H1 (cell line): Measurements from ENCODE around the gene MRM2. TPM values are rescaled to one million over a fixed set of nuclear protein-coding genes. Genes with fewer than 3 reads are reported as not detected.

Experiments
- CTCF ChIA-PET: fragments of 300-600 bp; sonication (Branson Sonifier 250); formaldehyde crosslinking; loops from one replicate; lab custom pipeline; 2021; ENCODE audit not compliant: partially characterized antibody; lab: Charles Lee
- POLR2A ChIA-PET: fragments of 300-600 bp; sonication (Branson Sonifier 250); formaldehyde crosslinking; loops from one replicate; lab custom pipeline; 2021; ENCODE audit warnings: inconsistent platforms; ENCODE audit not compliant: partially characterized antibody; lab: Charles Lee
- DNase-seq, 2 experiments: peaks; one replicate each; pipeline versions ENCODE4 v3.0.0 to v3.0.0-alpha.2; 2010 to 2022; ENCODE audit warnings: low spot score in 2 of 2, low read depth in 1 of 2, mixed read lengths in 1 of 2
- FAIRE-seq: peaks from 2 replicates; lab custom pipeline; 2011; peaks lifted over from hg19 to GRCh38; lab: Jason Lieb, UNC
- H2AFZ ChIP-seq: 2 replicates; pipeline ENCODE4 v1.8.1; 2012; ENCODE audit warnings: low read length, inconsistent platforms
- H2AK5ac ChIP-seq: 2 replicates; pipeline ENCODE4 v1.6.1; 2013; ENCODE audit warnings: low read depth, low read length
- H2BK120ac ChIP-seq: replicated peaks from 2 replicates; pipeline ENCODE3; 2013; ENCODE audit warnings: low read depth, low read length, inconsistent platforms
- H2BK12ac ChIP-seq: 2 replicates; pipeline ENCODE4 v1.6.1; 2013; ENCODE audit warnings: low read depth, low read length
- H2BK15ac ChIP-seq: 2 replicates; pipeline ENCODE4 v1.6.1; 2013; ENCODE audit warnings: low read length
- H2BK20ac ChIP-seq: 2 replicates; pipeline ENCODE4 v1.6.1; 2013; ENCODE audit warnings: low read length
- H2BK5ac ChIP-seq: 2 replicates; pipeline ENCODE4 v1.6.1; 2013; ENCODE audit warnings: low read depth, low read length
- H3K14ac ChIP-seq: 2 replicates; pipeline ENCODE4 v1.6.1; 2013; ENCODE audit warnings: inconsistent platforms; ENCODE audit not compliant: insufficient read length
- H3K18ac ChIP-seq: 2 replicates; pipeline ENCODE4 v1.6.1; 2013; ENCODE audit warnings: low read length; ENCODE audit errors: extremely low read depth
- H3K23ac ChIP-seq: 2 replicates; pipeline ENCODE4 v1.6.1; 2013; ENCODE audit warnings: inconsistent platforms; ENCODE audit not compliant: insufficient read length
- H3K23me2 ChIP-seq: 2 replicates; pipeline ENCODE4 v1.6.1; 2013; ENCODE audit warnings: low read depth, low read length
- H3K27ac ChIP-seq: 2 replicates; pipeline ENCODE4 v1.6.1; 2011; ENCODE audit warnings: low read depth, low read length, inconsistent platforms
- H3K27me3 ChIP-seq, 4 experiments: replicated peaks in 1 of 4; 1 replicate in 1 of 4; 2 replicates in 3 of 4; pipeline versions ENCODE4 v1.6.1 to v1.8.1; 2011 to 2013; ENCODE audit warnings: low read length in 3 of 4, mild to moderate bottlenecking in 3 of 4, inconsistent platforms in 2 of 4, mixed read lengths in 2 of 4, moderate library complexity in 1 of 4; ENCODE audit not compliant: control insufficient read depth in 3 of 4, insufficient read depth in 3 of 4; ENCODE audit errors: extremely low read depth in 1 of 4
- H3K36me3 ChIP-seq, 4 experiments: 2 replicates each; pipeline versions ENCODE4 v1.6.1 to v1.8.1; 2011 to 2013; ENCODE audit warnings: mild to moderate bottlenecking in 4 of 4, low read length in 3 of 4, moderate library complexity in 2 of 4, control low read depth in 1 of 4, inconsistent platforms in 1 of 4; ENCODE audit not compliant: insufficient read depth in 4 of 4, control insufficient read depth in 2 of 4
- H3K4ac ChIP-seq: replicated peaks from 2 replicates; pipeline ENCODE3; 2013; ENCODE audit warnings: low read length, low read depth, mixed read lengths, inconsistent platforms; ENCODE audit not compliant: insufficient read length
- H3K4me1 ChIP-seq, 4 experiments: replicated peaks in 1 of 4; 1 replicate in 1 of 4; 2 replicates in 3 of 4; pipeline versions ENCODE4 v1.6.1 to v1.8.1; 2011 to 2013; ENCODE audit warnings: low read length in 3 of 4, inconsistent platforms in 2 of 4, mixed read lengths in 1 of 4; ENCODE audit not compliant: insufficient read depth in 4 of 4, control insufficient read depth in 3 of 4
- H3K4me2 ChIP-seq, 2 experiments: 2 replicates each; pipeline versions ENCODE4 v1.6.1 to v1.8.1; 2011 to 2013; ENCODE audit warnings: low read depth in 2 of 2, low read length in 2 of 2, control low read depth in 1 of 2, inconsistent platforms in 1 of 2, mild to moderate bottlenecking in 1 of 2; ENCODE audit not compliant: insufficient read depth in 1 of 2
- H3K4me3 ChIP-seq, 4 experiments: fragments of 200-600, 300-600 bp in 1 of 4; sonication (generic), shearing (Covaris generic), sonication (Bioruptor Twin) in 1 of 4; 2 replicates each; pipeline versions ENCODE4 v1.5.1 to v1.8.1; 2011 to 2016; ENCODE audit warnings: low read length in 4 of 4, low read depth in 3 of 4, control low read depth in 2 of 4, inconsistent platforms in 2 of 4, mild to moderate bottlenecking in 2 of 4, mixed read lengths in 1 of 4, moderate library complexity in 1 of 4; ENCODE audit not compliant: insufficient read depth in 2 of 4; ENCODE audit errors: extremely low read depth in 1 of 4
- H3K56ac ChIP-seq: replicated peaks from 2 replicates; pipeline ENCODE3; 2013; ENCODE audit warnings: low read depth, mild to moderate bottlenecking, mixed read lengths, low read length, inconsistent platforms; ENCODE audit not compliant: insufficient read length
- H3K79me1 ChIP-seq: 2 replicates; pipeline ENCODE4 v1.6.1; 2013; ENCODE audit warnings: low read depth, low read length, control low read depth
- H3K79me2 ChIP-seq, 2 experiments: 2 replicates each; pipeline versions ENCODE4 v1.6.1 to v1.8.1; 2012 to 2013; ENCODE audit warnings: low read length in 2 of 2, mild to moderate bottlenecking in 2 of 2, inconsistent platforms in 1 of 2; ENCODE audit not compliant: insufficient read depth in 2 of 2, control insufficient read depth in 1 of 2
- H3K9ac ChIP-seq, 4 experiments: replicated peaks in 1 of 4; 1 replicate in 1 of 4; 2 replicates in 3 of 4; pipeline versions ENCODE4 v1.6.1 to v1.8.1; 2011 to 2013; ENCODE audit warnings: low read depth in 3 of 4, low read length in 3 of 4, control low read depth in 2 of 4, mild to moderate bottlenecking in 2 of 4, moderate library complexity in 2 of 4, inconsistent platforms in 1 of 4; ENCODE audit errors: extremely low read depth in 1 of 4
- H3K9me3 ChIP-seq, 2 experiments: 2 replicates each; pipeline versions ENCODE4 v1.6.1 to v1.8.1; 2012 to 2013; ENCODE audit warnings: mild to moderate bottlenecking in 2 of 2, moderate library complexity in 2 of 2, control low read depth in 1 of 2, inconsistent platforms in 1 of 2, low read depth in 1 of 2, low read length in 1 of 2, mixed read lengths in 1 of 2; ENCODE audit not compliant: insufficient read depth in 2 of 2
- H4K20me1 ChIP-seq, 2 experiments: replicated peaks in 1 of 2; 2 replicates each; pipeline versions ENCODE3 to v1.8.1; 2011 to 2013; ENCODE audit warnings: inconsistent platforms in 2 of 2, low read length in 2 of 2, mild to moderate bottlenecking in 1 of 2; ENCODE audit not compliant: insufficient read depth in 2 of 2, control insufficient read depth in 1 of 2
- H4K5ac ChIP-seq: 2 replicates; pipeline ENCODE4 v1.6.1; 2013; ENCODE audit warnings: low read length, low read depth, mixed read lengths, inconsistent platforms; ENCODE audit not compliant: insufficient read length
- H4K8ac ChIP-seq: 2 replicates; pipeline ENCODE4 v1.8.0; 2013; ENCODE audit warnings: mild to moderate bottlenecking, moderate library complexity, low read length, inconsistent platforms; ENCODE audit not compliant: insufficient read depth; ENCODE audit errors: extremely low read depth
- H4K91ac ChIP-seq: replicated peaks from 2 replicates; pipeline ENCODE3; 2013; ENCODE audit warnings: low read length, mixed read lengths, inconsistent platforms; ENCODE audit not compliant: insufficient read length
- BCL11A ChIP-seq, 2 experiments: IDR thresholded peaks; one replicate each; pipeline ENCODE4 v1.6.1; 2011; ENCODE audit warnings: low read depth in 2 of 2, low read length in 2 of 2, mild to moderate bottlenecking in 2 of 2
- BRCA1 ChIP-seq: IDR thresholded peaks from 2 replicates; pipeline ENCODE4 v1.6.1; 2012; ENCODE audit warnings: low read depth, low read length, improper control_type of control experiment
- CHD2 ChIP-seq: IDR thresholded peaks from 2 replicates; pipeline ENCODE4 v1.6.1; 2012; ENCODE audit warnings: low read length, improper control_type of control experiment
- HDAC6 ChIP-seq: IDR thresholded peaks from one replicate; pipeline ENCODE4 v1.7.1; 2012; ENCODE audit warnings: low read depth, mild to moderate bottlenecking, inconsistent platforms, low read length, moderate library complexity
- PHF8 ChIP-seq: fragments of 200-600 bp; sonication (generic); conservative IDR thresholded peaks from 2 replicates; pipeline ENCODE4 v1.7.1; 2012; ENCODE audit warnings: low read depth, mild to moderate bottlenecking, inconsistent platforms, low read length, moderate library complexity
- RBBP5 ChIP-seq: IDR thresholded peaks from 2 replicates; pipeline ENCODE4 v1.7.1; 2012; ENCODE audit warnings: low read depth, mild to moderate bottlenecking, inconsistent platforms, low read length, moderate library complexity, borderline replicate concordance
- SIN3A ChIP-seq, 2 experiments: IDR thresholded peaks in 1 of 2; conservative IDR thresholded peaks in 1 of 2; 2 replicates each; pipeline ENCODE4 v1.6.1; 2011 to 2012; ENCODE audit warnings: low read length in 2 of 2, improper control_type of control experiment in 1 of 2, low read depth in 1 of 2, mild to moderate bottlenecking in 1 of 2
- SIRT6 ChIP-seq: IDR thresholded peaks from one replicate; pipeline ENCODE4 v1.7.1; 2012; ENCODE audit warnings: low read length, inconsistent platforms
- WGBS, 2 experiments: shearing (Covaris generic) in 1 of 2; methylation state at CpG; one replicate each; pipeline versions ENCODE4 v1.1.6 to v1.1.7; 2013 to 2015; ENCODE audit warnings: low lambda C conversion rate in 2 of 2, mixed read lengths in 2 of 2, inconsistent platforms in 1 of 2, low coverage in 1 of 2, missing lambda C conversion rate in 1 of 2; ENCODE audit not compliant: insufficient replicate concordance in 2 of 2, insufficient coverage in 1 of 2, insufficient read length in 1 of 2; ENCODE audit errors: extremely low coverage in 1 of 2, missing lambda C conversion rate in 1 of 2; 5-methylcytosine and 5-hydroxymethylcytosine counted together
- polyA plus RNA-seq, 7 experiments: library from polyadenylated mRNA; depleted of rRNA in 3 of 7; stranded (reverse) in 5 of 7; unstranded in 2 of 7; fragments of >200 nt in 5 of 7; fragments of 200-250 nt in 2 of 7; gene quantifications; 1 replicate in 5 of 7; 2 replicates in 1 of 7; 4 replicates in 1 of 7; pipeline versions ENCODE4 v1.2.1 to v1.2.3, GENCODE V29; 2011 to 2013; ENCODE audit warnings: missing spikeins in 2 of 7, mixed read lengths in 2 of 7
- total RNA-seq: library from RNA; stranded (reverse); fragmentation: NEBNext Ultra II Directional; extraction: Animal tissue kit (Norgen Biotek cat#: 25700); gene quantifications from 2 replicates; pipeline ENCODE4 v1.2.1, GENCODE V29; 2021

The MRM2 gene
- total and polyA plus RNA-seq, 2 of the 8 experiments (the other 6 are each of a cell fraction or from before 2014, with no cell fraction given), result 17.2 to 38.6 TPM

DNA sequence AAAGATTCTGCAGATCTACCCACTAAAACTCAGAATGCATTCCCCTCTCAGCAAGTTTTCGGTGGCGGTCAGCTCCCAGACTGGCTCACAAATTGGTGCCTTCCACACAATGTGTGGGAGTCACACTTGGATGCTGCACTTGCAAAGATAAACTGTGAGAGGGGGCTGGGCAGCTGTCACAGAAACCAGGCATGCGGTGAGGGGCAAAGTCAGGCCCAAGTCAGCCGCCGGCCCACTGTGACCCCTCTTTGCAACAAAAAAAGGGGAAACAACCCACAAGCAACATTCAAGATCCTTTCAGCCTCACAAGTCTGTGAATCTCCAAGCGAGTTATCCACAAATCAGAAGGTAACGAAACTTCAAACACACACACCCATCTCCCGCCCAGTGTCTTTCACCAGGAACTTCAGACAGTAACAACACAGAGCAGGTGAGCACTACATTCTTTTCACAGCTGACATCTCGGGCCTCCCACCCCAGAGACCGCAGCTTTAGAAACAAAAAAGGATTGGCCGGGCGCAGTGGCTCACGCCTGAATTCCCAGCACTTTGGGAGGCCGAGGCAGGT is 40.3 kb upstream of the MRM2 start:
- Histone ChIP-seq H2BK15ac (no peak overlapping the region), H2BK20ac (no peak overlapping the region), H3K27me3 (no peaks in the 10 kb centered on the region), H3K4me1 (peaks cover 0 to 10% (median 2%) of the 10 kb centered on the region in 4 experiments; a peak in 4 of 7 replicates), H3K23me2 (no peaks in the 10 kb centered on the region; the same call in 1 of the 2 replicates), H3K23ac (no peak overlapping the region), H3K18ac (no peak overlapping the region), H4K8ac (no peak overlapping the region), H3K4me2 (no peak overlapping the region), H4K5ac (no peak overlapping the region), H4K20me1 (peaks cover 0 to 7% of the 10 kb centered on the region in 2 experiments), H3K27ac (no peak overlapping the region), H3K79me2 (peaks cover 0 to 15% of the 10 kb centered on the region in 2 experiments; a peak in 1 of 4 replicates), H3K36me3 (0 out of 8 replicates have a peak, but pooled peaks cover 0 to under 1% (median 0%) of the 10 kb centered on the region in 4 experiments), H4K91ac (no peak overlapping the region), H3K9me3 (no peaks in the 10 kb centered on the region), H3K9ac (no peak overlapping the region), H3K79me1 (no peaks in the 10 kb centered on the region; the same call in 1 of the 2 replicates), H2BK5ac (no peak overlapping the region), H2BK120ac (no peak overlapping the region), H3K4ac (no peak overlapping the region), H2AK5ac (no peak overlapping the region), H2BK12ac (no peak overlapping the region), H2AFZ (no peak overlapping the region), H3K56ac (no peak overlapping the region), H3K14ac (no peak overlapping the region), H3K4me3 (no peak overlapping the region)
- POLR2A ChIA-PET, result interaction anchor here (1.1 to 1.8 kb wide), 8 partner anchors 12 to 76 kb away, joined by 3 to 8 read pairs (median 4); no protein-coding TSS in a partner anchor
- no peak for DNase-seq
- no peak for FAIRE-seq
- WGBS, 2 experiments, result 84% methylated on average over 14 of the region's 14 CpGs; no CpG with 5 or more reads in 1 of the 2 experiments
- TF ChIP-seq PHF8 (no peak), BCL11A (IDR thresholded peaks at IDR 0.05; ENCODE audit: low read depth in 2 of 2, low read length in 2 of 2) (no peak), RBBP5 (no peak), CHD2 (no peak), SIN3A (conservative IDR thresholded peaks at IDR 0.05 in 1 of 2, IDR thresholded peaks at IDR 0.05 in 1 of 2; ENCODE audit: low read depth in 1 of 2, low read length in 2 of 2) (no peak), SIRT6 (no peak), HDAC6 (no peak), BRCA1 (no peak)
- CTCF ChIA-PET, result interaction anchor here (0.9 to 1.3 kb wide), 2 partner anchors 48 to 66 kb away, joined by 3 read pairs; no protein-coding TSS in a partner anchor
